A673 (cell line): ENCODE results near the gene LRRC72. TPM values are rescaled to one million over a fixed set of nuclear protein-coding genes. Genes with fewer than 3 reads are reported as not detected.

Source experiments
- BruUV-seq: library from RNA; stranded (reverse); fragments of 400-500 nt; replicated peaks from 2 replicates; lab custom pipeline; 2021; lab: Mats Ljungman, UMichigan
- CTCF ChIA-PET: fragments of 300-600 bp; sonication (Branson Sonifier 250); formaldehyde crosslinking; loops from one replicate; lab custom pipeline; 2022; ENCODE audit warnings: antibody characterized with exemption; lab: Charles Lee
- POLR2A ChIA-PET: fragments of 300-600 bp; sonication (Branson Sonifier 250); formaldehyde crosslinking; loops from one replicate; lab custom pipeline; 2022; ENCODE audit warnings: antibody characterized with exemption; ENCODE audit not compliant: low non-redundant PET; lab: Charles Lee
- DNase-seq: peaks from one replicate; pipeline ENCODE4 v3.0.0-alpha.2; 2015; ENCODE audit warnings: low spot score
- H3K27ac ChIP-seq: fragments of 200-600 bp; sonication (generic); 2 replicates; pipeline ENCODE4 v1.5.1; 2016; ENCODE audit warnings: mixed run types, low read depth, mild to moderate bottlenecking, mixed read lengths, antibody characterized with exemption, low read length; ENCODE audit not compliant: poor library complexity, severe bottlenecking
- H3K27me3 ChIP-seq: fragments of 200-600 bp; sonication (generic); replicated peaks from 2 replicates; pipeline ENCODE4 v1.6.1; 2017; ENCODE audit warnings: mixed run types, low read depth, mild to moderate bottlenecking, mixed read lengths, antibody characterized with exemption, low read length; ENCODE audit not compliant: insufficient read depth, poor library complexity
- H3K36me3 ChIP-seq: fragments of 200-600 bp; sonication (generic); 2 replicates; pipeline ENCODE4 v1.6.1; 2016; ENCODE audit warnings: mixed run types, mild to moderate bottlenecking, mixed read lengths, antibody characterized with exemption, low read length; ENCODE audit not compliant: insufficient read depth, poor library complexity, severe bottlenecking
- H3K4me1 ChIP-seq: fragments of 200-600 bp; sonication (generic); 2 replicates; pipeline ENCODE4 v1.6.1; 2017; ENCODE audit warnings: mixed run types, mild to moderate bottlenecking, mixed read lengths, antibody characterized with exemption, low read length; ENCODE audit not compliant: insufficient read depth, poor library complexity, severe bottlenecking
- H3K4me3 ChIP-seq: fragments of 200-600 bp; sonication (generic); 2 replicates; pipeline ENCODE4 v1.5.1; 2016; ENCODE audit warnings: low read depth, mixed run types, mild to moderate bottlenecking, mixed read lengths, low read length; ENCODE audit not compliant: poor library complexity, severe bottlenecking
- H3K9me3 ChIP-seq: fragments of 200-600 bp; sonication (generic); 2 replicates; pipeline ENCODE4 v1.6.1; 2016; ENCODE audit warnings: mixed run types, low read depth, mild to moderate bottlenecking, mixed read lengths, antibody characterized with exemption, low read length; ENCODE audit not compliant: poor library complexity, severe bottlenecking
- CTCF ChIP-seq: fragments of 300-800, 200-600 bp; sonication (generic); conservative IDR thresholded peaks from 2 replicates; pipeline ENCODE4 v1.5.1; 2017; ENCODE audit warnings: low read depth, mild to moderate bottlenecking, antibody characterized with exemption, low read length, moderate library complexity, mixed read lengths
- EZH2 ChIP-seq: fragments of 200-600 bp; sonication (generic); IDR thresholded peaks from 2 replicates; pipeline ENCODE4 v1.6.1; 2017; ENCODE audit warnings: borderline replicate concordance, low read depth, mild to moderate bottlenecking, mixed read lengths, antibody characterized with exemption, low read length; ENCODE audit not compliant: poor library complexity, severe bottlenecking
- intact Hi-C: fragments of 100-400 bp; cut with micrococcal nuclease; formaldehyde crosslinking; loops from one replicate; pipeline ENCODE4 v1.10.0; 2022; ENCODE audit not compliant: unreplicated experiment
- total RNA-seq: library from RNA; stranded (reverse); gene quantifications from 2 replicates; pipeline ENCODE4 v1.2.3, GENCODE V29; 2021

The LRRC72 gene
- total RNA-seq, 1 experiment from 2014 or later, result not detected

GRCh38 chr7:16493266-16493665 lies 33.4 kb upstream of the LRRC72 start:
- no peaks in the 10 kb centered on the region for H3K27me3 ChIP-seq
- intact Hi-C loops, result no loop called here
- BruUV-seq, result no TSS peak
- no peak overlapping the region for H3K4me3 ChIP-seq
- H3K36me3 ChIP-seq, result no peaks in the 10 kb centered on the region
- no peaks in the 10 kb centered on the region for H3K9me3 ChIP-seq
- peaks cover 4% of the 10 kb centered on the region for H3K4me1 ChIP-seq
- POLR2A ChIA-PET, result no interaction called here
- DNase-seq, result no peak
- CTCF ChIA-PET, result no interaction called here
- no peak overlapping the region for H3K27ac ChIP-seq
- TF ChIP-seq EZH2 (no peak), CTCF (no peak)

- no peaks in the 10 kb centered on the region for H3K27me3 ChIP-seq
- POLR2A ChIA-PET, result no interaction called here
- intact Hi-C loops, result no loop called here
Observed at GRCh38 chr7:16494551-16494950, 32.1 kb upstream of the LRRC72 start.

GRCh38 chr7:16494955-16495719 lies 31.5 kb upstream of the LRRC72 start:
- TF ChIP-seq CTCF (no peak), EZH2 (no peak)
- Histone ChIP-seq H3K36me3 (no peaks in the 10 kb centered on the region), H3K27ac (no peak overlapping the region), H3K4me3 (no peak overlapping the region), H3K9me3 (no peaks in the 10 kb centered on the region), H3K27me3 (no peaks in the 10 kb centered on the region), H3K4me1 (peaks cover 4% of the 10 kb centered on the region)
- CTCF ChIA-PET, result no interaction called here
- DNase-seq, result no peak
- intact Hi-C loops, result no loop called here
- POLR2A ChIA-PET, result no interaction called here
- BruUV-seq, result no TSS peak

More at GRCh38 chr7:16494551-16494950, 32.1 kb upstream of the LRRC72 start:
- no peak for DNase-seq
- peaks cover 4% of the 10 kb centered on the region for H3K4me1 ChIP-seq
- TF ChIP-seq EZH2 (no peak), CTCF (no peak)
- BruUV-seq, result no TSS peak
- no peaks in the 10 kb centered on the region for H3K36me3 ChIP-seq
- no peak overlapping the region for H3K27ac ChIP-seq
- CTCF ChIA-PET, result no interaction called here
- no peak overlapping the region for H3K4me3 ChIP-seq
- no peaks in the 10 kb centered on the region for H3K9me3 ChIP-seq
